Measurements from ENCODE around the gene CERS4. TPM values are rescaled to one million over a fixed set of nuclear protein-coding genes. Genes with fewer than 3 reads are reported as not detected.
"Not testable (repeated sequence)": the region's sequence is repeated elsewhere in the genome, so short reads cannot be mapped to it uniquely, and the experiment has no call there.

The CERS4 gene
- polyA plus RNA-seq, 3 donors: 32.0 to 41.4 (median 38.7) TPM

DNA sequence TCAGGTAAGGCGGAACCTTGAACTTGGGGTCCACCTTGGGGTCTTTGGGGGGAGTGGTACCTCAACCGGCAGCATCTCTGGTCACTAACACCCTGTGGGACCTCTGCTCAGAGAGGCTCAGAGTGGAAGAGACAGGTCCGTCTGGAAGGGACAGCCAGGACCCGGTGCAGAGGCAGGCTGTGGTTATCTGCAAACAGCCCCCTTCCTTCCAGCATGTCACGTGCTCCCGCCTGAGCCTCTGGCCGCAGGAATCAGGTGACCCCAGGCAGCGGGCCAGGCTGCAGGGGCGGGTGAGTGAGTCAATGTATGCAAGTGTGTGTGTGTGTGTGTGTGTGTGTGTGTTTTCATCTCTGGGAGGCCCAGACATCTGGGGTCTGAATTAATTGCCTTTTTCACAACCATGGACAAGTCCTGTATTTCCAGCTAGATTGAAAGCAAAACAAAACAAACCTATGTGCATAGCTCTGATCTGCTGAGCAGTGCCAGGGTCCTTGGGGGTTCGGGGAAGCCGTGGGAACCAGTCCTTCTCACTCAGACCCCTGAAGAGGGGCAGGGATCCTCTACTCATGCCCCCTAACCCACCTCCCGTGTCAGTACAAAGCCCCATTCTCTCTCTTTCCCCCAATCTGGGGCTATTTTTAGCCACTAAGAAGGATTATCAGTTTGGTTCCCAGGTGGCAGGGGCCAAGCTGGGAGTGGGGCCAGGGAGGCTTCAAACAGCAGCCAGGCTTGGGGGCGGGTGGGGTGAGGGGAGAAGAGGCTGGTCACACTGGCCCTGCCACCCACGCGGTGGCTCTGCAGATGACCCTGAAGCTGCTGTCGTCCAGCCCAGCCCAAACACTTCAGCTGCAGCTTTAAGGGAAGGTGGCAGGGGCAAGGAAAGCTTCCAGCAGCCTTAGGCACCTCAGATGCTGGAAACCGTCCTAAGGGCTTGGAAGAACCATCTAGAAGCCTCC lies 31.4 kb downstream of the CERS4 start:
- peak; percentile 45 to 78 (median 69) for DNase-seq (ENCODE audit: low read depth in 3 of 3, low spot score in 2 of 3)

GRCh38 chr19:8241646-8242045 lies 32.5 kb downstream of the CERS4 start:
- DNase-seq (ENCODE audit: low read depth in 3 of 3, low spot score in 2 of 3): no peak

GRCh38 chr19:8242211-8242821 lies 33.1 kb downstream of the CERS4 start:
- DNase-seq (ENCODE audit: low read depth in 3 of 3, low spot score in 2 of 3): no peak

GRCh38 chr19:8243146-8243545 lies 34.0 kb downstream of the CERS4 start:
- DNase-seq (ENCODE audit: low read depth in 3 of 3, low spot score in 2 of 3): no peak

DNA sequence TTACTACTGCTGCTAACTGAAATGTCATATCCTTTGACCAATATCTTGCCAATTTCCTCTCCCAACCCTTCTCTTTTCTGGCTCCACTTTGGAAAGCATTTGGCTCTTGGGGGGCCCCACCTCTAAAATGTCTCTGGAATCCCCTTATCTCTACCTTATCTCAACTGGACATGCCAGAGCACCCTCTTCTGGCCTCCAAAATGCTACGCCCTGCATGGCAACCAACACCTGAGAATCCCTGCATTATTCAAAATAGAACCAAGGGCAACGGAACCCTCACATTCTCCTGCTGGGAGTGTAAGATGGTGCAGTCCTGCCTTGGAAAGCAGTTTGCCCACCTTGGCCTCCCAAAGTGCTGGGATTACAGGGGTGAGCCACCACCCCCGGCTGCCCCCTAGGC lies 35.3 kb downstream of the CERS4 start:
- no peak for DNase-seq (ENCODE audit: low read depth in 3 of 3, low spot score in 2 of 3)

DNA sequence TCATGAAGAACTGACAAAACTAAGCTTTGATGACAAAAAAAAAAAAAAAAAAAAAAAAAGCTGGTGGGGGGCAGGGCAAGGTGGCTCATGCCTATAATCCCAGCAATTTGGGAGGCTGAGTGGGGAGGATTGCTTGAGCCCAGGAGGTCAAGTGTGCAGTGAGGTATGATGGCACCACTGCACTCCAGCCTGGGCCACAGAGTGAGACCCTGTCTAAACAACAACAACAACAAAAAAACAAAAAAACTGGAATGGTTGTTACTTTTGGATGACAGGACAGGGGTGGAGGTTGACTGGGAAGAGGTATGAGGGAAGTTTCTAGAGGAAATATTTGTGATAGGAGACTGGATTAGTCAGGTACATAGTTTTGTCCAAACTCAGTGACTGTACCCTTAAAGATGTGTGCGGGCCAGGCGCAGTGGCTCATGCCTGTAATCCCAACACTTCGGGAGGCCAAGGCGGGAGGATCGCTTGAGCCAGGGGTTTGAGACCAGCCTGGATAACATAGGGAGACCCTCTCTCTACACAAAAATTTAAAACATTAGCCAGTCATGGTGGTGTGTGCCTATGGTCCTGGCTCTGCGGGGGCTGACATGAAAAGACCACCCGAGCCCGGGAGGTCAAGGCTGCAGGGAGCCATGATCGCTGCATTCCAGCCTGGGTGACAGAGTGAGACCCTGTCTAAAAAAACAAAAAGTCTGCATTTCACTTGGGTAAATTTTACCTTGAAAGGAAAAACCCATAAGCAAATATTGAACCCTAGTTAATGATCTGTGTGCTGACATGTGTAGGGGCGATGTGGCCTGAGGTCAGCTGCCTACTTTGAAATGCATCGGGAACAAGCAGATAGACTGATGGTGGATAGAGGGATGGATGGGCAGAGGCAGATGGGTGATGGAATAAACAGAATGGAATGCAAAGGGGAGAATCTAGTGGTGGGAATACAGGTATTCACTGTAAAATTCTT lies 37.0 kb downstream of the CERS4 start:
- DNase-seq (ENCODE audit: low read depth in 3 of 3, low spot score in 2 of 3): no peak

DNA sequence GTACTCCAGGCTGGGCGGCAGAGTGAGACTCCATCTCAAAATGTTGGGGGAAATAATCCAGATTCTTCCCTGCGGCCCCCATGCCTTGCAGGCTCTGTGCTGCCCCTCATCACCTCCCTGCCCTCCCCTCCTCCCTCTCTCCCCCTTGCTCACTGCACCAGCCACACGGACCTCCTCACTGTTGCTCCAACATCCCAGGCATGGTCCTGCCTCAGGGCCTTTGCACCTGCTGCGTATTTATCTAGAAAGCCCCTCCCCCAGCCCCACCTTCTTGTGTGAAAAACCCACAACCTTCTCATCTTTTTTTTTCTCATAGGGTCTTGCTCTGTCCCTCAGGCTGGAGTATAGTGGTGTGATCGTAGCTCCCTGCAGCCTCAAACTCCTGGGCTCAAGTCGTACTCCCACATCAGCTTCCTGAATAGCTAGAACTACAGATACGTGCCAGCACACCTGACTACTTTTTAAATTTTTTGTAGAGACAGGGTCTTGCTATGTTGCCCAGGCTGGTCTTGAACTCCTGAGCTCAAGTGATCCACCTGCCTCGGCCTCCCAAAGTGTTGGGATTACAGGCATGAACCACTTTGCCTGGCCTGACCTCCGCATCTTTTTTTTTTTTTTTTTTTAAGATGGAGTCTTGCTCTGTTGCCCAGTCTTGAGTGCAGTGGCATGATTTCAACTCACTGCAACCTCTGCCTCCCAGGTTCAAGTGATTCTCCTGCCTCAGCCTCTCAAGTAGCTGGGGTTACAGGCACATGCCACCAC lies 38.1 kb downstream of the CERS4 start:
- DNase-seq (ENCODE audit: low read depth in 3 of 3, low spot score in 2 of 3): not testable (repeated sequence)

DNA sequence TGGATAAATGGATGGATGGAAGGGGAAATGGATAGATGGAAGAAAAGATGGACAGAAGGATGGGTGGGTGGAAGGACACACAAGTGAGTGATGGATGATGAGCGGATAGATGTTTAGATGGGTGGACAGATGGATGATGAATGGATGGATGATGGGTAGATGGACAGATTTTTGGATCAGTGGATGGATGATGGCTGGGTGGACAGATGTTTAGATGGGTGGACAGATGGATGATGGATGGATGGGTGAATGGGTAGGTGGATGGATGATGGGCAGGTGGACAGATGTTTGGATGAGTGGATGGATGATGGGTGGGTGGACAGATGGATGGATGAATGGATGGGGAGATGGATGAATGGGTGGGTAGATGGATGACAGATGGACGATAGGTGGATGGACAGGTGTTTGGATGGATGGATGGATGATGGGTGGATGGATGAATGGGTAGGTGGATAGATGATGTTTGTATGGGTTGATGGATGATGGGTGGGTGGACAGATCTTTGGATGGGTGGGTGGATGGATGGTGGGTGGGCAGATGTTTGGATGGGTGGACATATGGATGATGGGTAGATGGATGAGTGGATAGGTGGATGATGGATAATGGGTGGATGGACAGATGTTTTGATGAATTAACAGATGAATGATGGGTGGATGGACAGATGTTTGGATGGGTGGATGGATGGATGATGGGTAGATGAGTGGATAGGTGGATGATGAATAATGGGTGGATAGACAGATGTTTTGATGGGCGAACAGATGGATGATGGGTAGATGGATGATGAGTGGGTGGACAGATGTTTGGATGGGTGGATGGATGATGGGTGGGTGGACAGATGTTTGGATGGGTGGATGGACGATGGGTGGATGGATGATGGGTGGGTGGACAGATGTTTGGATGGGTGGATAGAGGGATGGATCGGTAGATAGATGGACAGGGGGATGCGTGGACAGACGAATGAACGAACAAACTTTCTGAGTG lies 39.5 kb downstream of the CERS4 start:
- no peak for DNase-seq (ENCODE audit: low read depth in 3 of 3, low spot score in 2 of 3)

DNA sequence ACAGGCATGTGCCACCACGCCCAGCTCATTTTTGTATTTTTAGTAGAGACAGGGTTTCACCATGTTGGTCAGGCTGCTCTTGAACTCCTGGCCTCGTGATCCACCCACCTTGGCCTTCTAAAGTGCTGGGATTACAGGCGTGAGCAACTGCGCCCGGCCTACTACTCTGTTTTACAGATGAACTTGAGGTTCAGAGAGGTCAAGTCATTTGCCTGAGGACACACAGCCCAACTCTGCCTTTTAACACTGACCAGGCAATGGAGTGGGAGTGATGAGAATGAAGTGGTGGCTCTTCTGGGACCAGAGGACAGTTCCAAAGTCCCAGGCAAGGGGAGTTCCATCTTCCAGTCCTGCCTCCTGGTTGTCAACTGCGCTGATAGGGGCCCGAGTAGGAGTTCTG lies 41.4 kb downstream of the CERS4 start:
- DNase-seq (ENCODE audit: low read depth in 3 of 3, low spot score in 2 of 3): no peak

DNA sequence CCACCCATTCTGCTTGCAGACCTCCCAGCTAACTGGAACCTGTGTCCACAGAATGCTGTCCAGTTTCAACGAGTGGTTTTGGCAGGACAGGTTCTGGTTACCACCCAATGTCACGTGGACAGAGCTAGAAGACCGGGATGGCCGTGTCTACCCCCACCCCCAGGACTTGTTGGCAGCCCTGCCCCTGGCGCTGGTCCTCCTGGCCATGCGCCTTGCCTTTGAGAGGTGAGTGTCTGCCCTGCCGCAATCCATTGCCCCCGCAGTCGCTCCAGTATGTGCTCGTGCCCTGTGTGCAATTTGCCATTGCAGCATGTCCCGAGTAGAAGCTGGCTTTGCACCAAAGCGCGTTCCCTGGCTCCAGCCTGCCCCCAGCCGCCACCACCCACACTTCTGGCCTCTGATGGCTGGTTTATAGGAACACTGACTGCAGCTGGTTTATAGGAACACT lies 41.9 kb downstream of the CERS4 start:
- DNase-seq (ENCODE audit: low read depth in 3 of 3, low spot score in 2 of 3): no peak

GRCh38 chr19:8252922-8253589 lies 43.9 kb downstream of the CERS4 start:
- DNase-seq (ENCODE audit: low read depth in 3 of 3, low spot score in 2 of 3): peak; percentile 54 to 75 (median 56)

GRCh38 chr19:8253678-8254077 lies 44.5 kb downstream of the CERS4 start:
- no peak for DNase-seq (ENCODE audit: low read depth in 3 of 3, low spot score in 2 of 3)

DNA sequence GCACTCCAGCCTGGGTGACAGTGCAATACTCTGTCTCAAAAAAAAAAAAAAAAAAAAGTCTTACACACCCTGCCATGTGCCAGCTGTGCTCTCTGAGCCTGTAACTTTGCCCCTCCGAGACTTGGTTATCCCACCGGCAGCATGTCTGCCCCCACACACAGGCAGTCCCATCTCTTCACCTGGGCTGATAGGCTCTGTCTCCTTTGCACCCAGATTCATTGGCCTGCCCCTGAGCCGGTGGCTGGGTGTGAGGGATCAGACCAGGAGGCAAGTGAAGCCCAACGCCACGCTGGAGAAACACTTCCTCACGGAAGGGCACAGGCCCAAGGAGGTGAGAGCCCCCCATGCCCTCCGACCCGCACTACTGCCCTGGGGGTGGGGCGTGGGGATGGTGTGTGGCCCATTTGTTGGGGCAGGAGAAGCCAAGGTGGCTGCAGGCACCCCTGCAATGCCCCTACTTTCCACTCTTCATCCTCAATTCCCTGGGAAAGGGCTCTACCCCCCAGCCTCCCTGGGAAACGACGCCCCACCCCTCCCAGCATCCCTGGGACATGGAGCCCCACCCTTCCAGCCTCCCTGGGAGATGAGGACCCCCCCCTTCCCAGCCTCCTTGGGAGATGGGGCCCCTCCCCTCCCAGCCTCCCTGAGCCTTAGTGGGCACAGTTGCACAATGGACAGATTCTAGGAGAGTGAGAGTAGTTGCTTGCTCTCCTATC lies 45.3 kb downstream of the CERS4 start:
- DNase-seq (ENCODE audit: low read depth in 3 of 3, low spot score in 2 of 3): no peak

- DNase-seq (ENCODE audit: low read depth in 3 of 3, low spot score in 2 of 3): no peak
These were observed 46.4 kb downstream of the CERS4 start for GRCh38 chr19:8255426-8256125.

DNA sequence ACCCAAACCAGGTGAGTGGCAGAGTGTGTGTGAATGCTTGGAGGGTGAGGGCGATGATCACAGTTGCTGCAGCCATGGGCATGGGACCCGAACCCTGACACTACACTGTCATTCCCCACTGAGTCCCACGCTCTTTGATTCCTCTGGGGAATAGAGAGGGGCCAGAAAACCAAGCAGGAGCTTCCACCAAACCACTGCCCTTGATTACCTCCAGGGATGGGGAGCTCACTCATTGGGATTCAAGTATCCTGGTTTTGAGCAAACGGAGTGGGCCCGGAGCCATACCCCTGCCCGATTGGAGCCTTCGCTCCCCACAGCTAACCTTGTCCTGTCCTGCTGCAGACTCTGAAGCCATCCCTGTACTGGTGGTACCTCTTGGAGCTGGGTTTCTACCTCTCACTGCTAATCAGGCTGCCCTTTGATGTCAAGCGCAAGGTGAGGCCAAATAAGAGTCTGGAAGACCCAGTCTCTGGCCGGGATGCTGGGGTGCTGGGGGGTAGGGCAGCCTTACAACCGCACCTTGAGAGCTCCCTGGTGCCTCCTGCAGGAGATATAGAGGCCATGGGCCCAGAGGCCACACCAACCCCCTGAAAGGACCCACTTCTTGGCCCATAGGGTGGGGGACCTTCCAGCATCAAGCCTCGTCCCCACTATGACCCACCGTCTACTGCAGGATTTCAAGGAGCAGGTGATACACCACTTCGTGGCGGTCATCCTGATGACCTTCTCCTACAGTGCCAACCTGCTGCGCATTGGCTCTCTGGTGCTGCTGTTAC lies 47.3 kb downstream of the CERS4 start:
- DNase-seq (ENCODE audit: low read depth in 3 of 3, low spot score in 2 of 3): no peak

DNA sequence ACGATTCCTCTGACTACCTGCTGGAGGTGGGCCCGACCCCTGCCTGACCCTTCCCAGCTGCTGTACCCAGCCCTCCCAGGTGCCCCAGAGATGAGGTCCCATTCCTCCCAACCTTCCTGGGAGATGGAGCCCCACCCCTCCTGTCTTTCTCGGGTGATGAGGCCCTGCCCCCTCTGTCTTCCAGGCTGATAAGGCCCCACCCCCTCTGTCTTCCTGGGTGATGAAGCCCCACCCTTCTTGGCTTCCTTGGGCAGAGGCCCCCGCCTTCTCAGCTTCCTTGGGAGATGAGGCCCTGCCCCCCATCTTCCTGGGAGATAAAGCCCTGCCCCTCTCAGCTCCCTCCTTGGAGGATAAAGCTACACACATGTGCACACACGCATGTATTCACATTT lies 47.9 kb downstream of the CERS4 start:
- no peak for DNase-seq (ENCODE audit: low read depth in 3 of 3, low spot score in 2 of 3)
